ENCODE measurements around the gene FOSL2.

- no peak for TF ChIP-seq CTCF (tag by site-specific recombination; IDR thresholded peaks at IDR 0.05)
- TF ChIP-seq PBX3 (CRISPR knock-in tag; IDR thresholded peaks at IDR 0.05): no peak
- TF ChIP-seq ATF2 (tag by site-specific recombination; IDR thresholded peaks at IDR 0.05; ENCODE audit: low read depth): no peak
- no peak for TF ChIP-seq ZNF707 (tag by site-specific recombination; IDR thresholded peaks at IDR 0.05)
- no peak for TF ChIP-seq ZIC2 (tag by site-specific recombination; IDR thresholded peaks at IDR 0.05)
- TF ChIP-seq ZBTB26 (tag by site-specific recombination; optimal IDR thresholded peaks at IDR 0.05): no peak
- no peak for TF ChIP-seq ZNF416 (tag by site-specific recombination; IDR thresholded peaks at IDR 0.05)
- TF ChIP-seq ZNF394 (tag by site-specific recombination; IDR thresholded peaks at IDR 0.05; ENCODE audit: borderline replicate concordance): no peak
- TF ChIP-seq ZFP37 (tag by site-specific recombination; IDR thresholded peaks at IDR 0.05): no peak
- no peak for TF ChIP-seq REST (tag by site-specific recombination; IDR thresholded peaks at IDR 0.05)
- no peak for TF ChIP-seq ZBTB6 (tag by site-specific recombination; IDR thresholded peaks at IDR 0.05)
- no peak for TF ChIP-seq ZNF664 (tag by site-specific recombination; IDR thresholded peaks at IDR 0.05)
- TF ChIP-seq ZNF10 (tag by site-specific recombination; IDR thresholded peaks at IDR 0.05): no peak
- no peak for TF ChIP-seq ZNF580 (tag by site-specific recombination; IDR thresholded peaks at IDR 0.05)
These were observed 31.4 kb downstream of the FOSL2 start for GRCh38 chr2:28423856-28424605.

All from HEK293 (cell line).